HCT116 (cell line): ENCODE data around the gene OPN4. TPM values are rescaled to one million over a fixed set of nuclear protein-coding genes. Genes with fewer than 3 reads are reported as not detected.

Source experiments
- ATAC-seq: fragments of 200-7000 bp; cut with Tn5 transposase; 2 replicates; pipeline ENCODE4 v1.9.1; 2020; ENCODE audit warnings: mild to moderate bottlenecking, moderate library complexity
- BruUV-seq: library from RNA; stranded (reverse); fragments of 400-500 nt; replicated peaks from 2 replicates; lab custom pipeline; 2021; lab: Mats Ljungman, UMichigan
- CTCF ChIA-PET: fragments of 300-600 bp; sonication (Branson Sonifier 250); formaldehyde crosslinking; loops from one replicate; lab custom pipeline; 2021; ENCODE audit warnings: antibody characterized with exemption; lab: Charles Lee
- POLR2A ChIA-PET: fragments of 300-600, 350-600 bp; sonication (Branson Sonifier 250); formaldehyde crosslinking; loops from one replicate; lab custom pipeline; 2021; ENCODE audit warnings: antibody characterized with exemption; lab: Charles Lee
- RAD21 ChIA-PET, 2 experiments: fragments of 300-600 bp; sonication (Branson Sonifier 250); formaldehyde crosslinking; loops; one replicate each; lab custom pipeline; 2023; ENCODE audit warnings: low total read pairs in 2 of 2; ENCODE audit not compliant: uncharacterized antibody in 2 of 2, unreplicated experiment in 2 of 2, low non-redundant PET in 1 of 2; lab: Charles Lee
- DNase-seq: peaks from one replicate; pipeline ENCODE4 v3.0.0-alpha.2; 2010; ENCODE audit warnings: low read depth, low spot score
- H2AFZ ChIP-seq: fragments of 200-600 bp; shearing (Covaris generic), sonication (generic); 2 replicates; pipeline ENCODE4 v1.6.1; 2017; ENCODE audit warnings: low read depth, mixed run types, mixed read lengths, antibody characterized with exemption, low read length; ENCODE audit not compliant: poor library complexity, severe bottlenecking
- H3K27ac ChIP-seq: 2 replicates; pipeline ENCODE4 v1.5.1; 2012; ENCODE audit warnings: low read depth, low read length
- H3K27me3 ChIP-seq: fragments of 200-600 bp; sonication (generic); 2 replicates; pipeline ENCODE4 v1.6.1; 2016; ENCODE audit warnings: mixed run types, low read length, mixed read lengths; ENCODE audit not compliant: insufficient read depth
- H3K36me3 ChIP-seq, 2 experiments: fragments of 200-500 bp in 1 of 2; fragments of 200-600 bp in 1 of 2; sonication (Bioruptor generic) in 1 of 2; sonication (generic) in 1 of 2; 2 replicates each; pipeline versions ENCODE4 v1.5.1 to v1.6.1; 2014 to 2016; ENCODE audit warnings: low read length in 2 of 2, inconsistent platforms in 1 of 2, mixed read lengths in 1 of 2, mixed run types in 1 of 2; ENCODE audit not compliant: insufficient read depth in 2 of 2, control insufficient read depth in 1 of 2
- H3K4me1 ChIP-seq, 2 experiments: fragments of 200-600 bp in 1 of 2; sonication (generic) in 1 of 2; 2 replicates each; pipeline versions ENCODE4 v1.5.1 to v1.6.1; 2012 to 2017; ENCODE audit warnings: low read length in 2 of 2, inconsistent platforms in 1 of 2, mild to moderate bottlenecking in 1 of 2, mixed read lengths in 1 of 2, mixed run types in 1 of 2, moderate library complexity in 1 of 2; ENCODE audit not compliant: insufficient read depth in 2 of 2, control insufficient read depth in 1 of 2
- H3K4me2 ChIP-seq: fragments of 200-600 bp; sonication (generic); 2 replicates; pipeline ENCODE4 v1.6.1; 2017; ENCODE audit warnings: mixed run types, low read length, mixed read lengths
- H3K4me3 ChIP-seq, 2 experiments: fragments of 200-600 bp in 1 of 2; sonication (generic) in 1 of 2; replicated peaks in 1 of 2; 2 replicates each; pipeline ENCODE4 v1.5.1; 2011 to 2016; ENCODE audit warnings: low read length in 2 of 2, control low read depth in 1 of 2, low read depth in 1 of 2, mild to moderate bottlenecking in 1 of 2, mixed read lengths in 1 of 2, mixed run types in 1 of 2
- H3K79me2 ChIP-seq: fragments of 200-600 bp; sonication (generic); 2 replicates; pipeline ENCODE4 v1.6.1; 2017; ENCODE audit warnings: mild to moderate bottlenecking, mixed run types, low read length, moderate library complexity, mixed read lengths; ENCODE audit not compliant: insufficient read depth
- H3K9ac ChIP-seq: fragments of 200-600 bp; sonication (generic); 2 replicates; pipeline ENCODE4 v1.6.1; 2016; ENCODE audit warnings: low read length, mixed read lengths
- H3K9me2 ChIP-seq: fragments of 200-600 bp; sonication (generic), shearing (Covaris generic); 2 replicates; pipeline ENCODE4 v1.6.1; 2017; ENCODE audit warnings: mixed run types, mild to moderate bottlenecking, moderate library complexity; ENCODE audit not compliant: insufficient read depth
- H3K9me3 ChIP-seq, 2 experiments: fragments of 200-500 bp in 1 of 2; fragments of 200-600 bp in 1 of 2; sonication (Bioruptor generic) in 1 of 2; sonication (generic) in 1 of 2; 2 replicates each; pipeline ENCODE4 v1.6.1; 2014 to 2017; ENCODE audit warnings: low read length in 2 of 2, mixed read lengths in 2 of 2, inconsistent platforms in 1 of 2, low read depth in 1 of 2, mild to moderate bottlenecking in 1 of 2, mixed run types in 1 of 2, moderate library complexity in 1 of 2; ENCODE audit not compliant: control insufficient read depth in 1 of 2, insufficient read depth in 1 of 2
- H4K20me1 ChIP-seq: fragments of 200-600 bp; sonication (generic), shearing (Covaris generic); 2 replicates; pipeline ENCODE4 v1.6.1; 2017; ENCODE audit warnings: mixed run types, mild to moderate bottlenecking, moderate library complexity; ENCODE audit not compliant: insufficient read depth
- EZH2 ChIP-seq: fragments of 200-600 bp; sonication (generic); IDR thresholded peaks from 2 replicates; pipeline ENCODE4 v1.6.1; 2017; ENCODE audit warnings: antibody characterized with exemption, mixed run types
- EZH2phosphoT487 ChIP-seq: fragments of 200-600 bp; IDR thresholded peaks from 2 replicates; pipeline ENCODE4 v1.6.1; 2018; ENCODE audit warnings: antibody characterized with exemption, borderline replicate concordance
- FOSL1 ChIP-seq: IDR thresholded peaks from 2 replicates; pipeline ENCODE4 v1.6.1; 2012; ENCODE audit warnings: low read depth
- JUND ChIP-seq: IDR thresholded peaks from 2 replicates; pipeline ENCODE4 v1.6.1; 2012
- RAD21 ChIP-seq: IDR thresholded peaks from 2 replicates; pipeline ENCODE4 v1.6.1; 2012; ENCODE audit warnings: low read depth, mild to moderate bottlenecking
- SIN3A ChIP-seq: IDR thresholded peaks from 2 replicates; pipeline ENCODE4 v1.6.1; 2012; ENCODE audit warnings: low read depth
- SRF ChIP-seq: IDR thresholded peaks from 2 replicates; pipeline ENCODE4 v1.6.1; 2012; ENCODE audit warnings: low read depth
- YY1 ChIP-seq: IDR thresholded peaks from 2 replicates; pipeline ENCODE4 v1.6.1; 2011; ENCODE audit warnings: low read length, low read depth, moderate library complexity, mild to moderate bottlenecking; ENCODE audit not compliant: insufficient replicate concordance; ENCODE audit errors: extremely low read depth
- ZBTB33 ChIP-seq: IDR thresholded peaks from 2 replicates; pipeline ENCODE4 v1.6.1; 2011; ENCODE audit warnings: mild to moderate bottlenecking, low read length, moderate library complexity; ENCODE audit not compliant: insufficient replicate concordance; ENCODE audit errors: extremely low read depth
- ZFX ChIP-seq: fragments of 450-650 bp; IDR thresholded peaks from 2 replicates; pipeline ENCODE4 v1.6.1; 2017
- intact Hi-C: fragments of 100-400 bp; cut with micrococcal nuclease; formaldehyde crosslinking; loops from 2 replicates; pipeline ENCODE4 v1.10.0; 2022
- total RNA-seq: library from RNA; stranded (reverse); gene quantifications from one replicate; pipeline ENCODE4 v1.2.1, GENCODE V29; 2021; ENCODE audit not compliant: unreplicated experiment

The OPN4 gene
- total RNA-seq, 1 experiment from 2014 or later: not detected

GRCh38 chr10:86663046-86663345, 8.6 kb downstream of the OPN4 start:
- no peak for ATAC-seq
- no peak overlapping the region for H3K4me2 ChIP-seq
- ChIA-PET CTCF (no interaction called here), RAD21 (no interaction called here), POLR2A (no interaction called here)
- intact Hi-C loops: no loop called here
- no peak overlapping the region for H2AFZ ChIP-seq
- H3K9ac ChIP-seq: no peak overlapping the region
- H4K20me1 ChIP-seq: no peaks in the 10 kb centered on the region
- no peaks in the 10 kb centered on the region for H3K9me3 ChIP-seq
- H3K27me3 ChIP-seq: no peaks in the 10 kb centered on the region
- no peak overlapping the region for H3K27ac ChIP-seq
- BruUV-seq: no TSS peak
- H3K36me3 ChIP-seq: no peaks in the 10 kb centered on the region
- H3K79me2 ChIP-seq: no peaks in the 10 kb centered on the region
- no peaks in the 10 kb centered on the region for H3K9me2 ChIP-seq
- DNase-seq: no peak
- peaks cover under 1 to 4% of the 10 kb centered on the region in 2 experiments; a peak in 3 of 4 replicates for H3K4me1 ChIP-seq
- H3K4me3 ChIP-seq: no peak overlapping the region
- TF ChIP-seq EZH2phosphoT487: no peak
- no peak for TF ChIP-seq FOSL1
- no peak for TF ChIP-seq ZFX
- TF ChIP-seq JUND: no peak
- TF ChIP-seq ZBTB33: no peak
- no peak for TF ChIP-seq YY1
- TF ChIP-seq RAD21: no peak
- no peak for TF ChIP-seq SRF
- no peak for TF ChIP-seq EZH2
- no peak for TF ChIP-seq SIN3A
- TF ChIP-seq, all 23 proteins: peak for 0
